ENCODE data around the gene S100A13.
"Not testable (repeated sequence)": the region's sequence is repeated elsewhere in the genome, so short reads cannot be mapped to it uniquely, and the experiment has no call there.

Gene S100A13

DNA sequence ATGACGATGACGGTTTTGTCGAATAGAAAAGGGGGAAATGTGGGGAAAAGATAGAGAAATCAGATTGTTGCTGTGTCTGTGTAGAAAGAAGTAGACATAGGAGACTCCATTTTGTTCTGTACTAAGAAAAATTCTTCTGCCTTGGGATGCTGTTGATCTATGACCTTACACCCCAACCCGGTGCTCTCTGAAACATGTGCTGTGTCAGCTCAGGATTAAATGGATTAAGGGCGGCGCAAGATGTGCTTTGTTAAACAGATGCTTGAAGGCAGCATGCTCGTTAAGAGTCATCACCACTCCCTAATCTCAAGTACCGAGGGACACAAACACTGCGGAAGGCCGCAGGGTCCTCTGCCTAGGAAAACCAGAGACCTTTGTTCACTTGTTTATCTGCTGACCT lies 51.8 kb downstream of the S100A13 start:
- not testable (repeated sequence) for DNase-seq (ENCODE audit: extremely low read depth in 1 of 2, low read depth in 1 of 2)

DNA sequence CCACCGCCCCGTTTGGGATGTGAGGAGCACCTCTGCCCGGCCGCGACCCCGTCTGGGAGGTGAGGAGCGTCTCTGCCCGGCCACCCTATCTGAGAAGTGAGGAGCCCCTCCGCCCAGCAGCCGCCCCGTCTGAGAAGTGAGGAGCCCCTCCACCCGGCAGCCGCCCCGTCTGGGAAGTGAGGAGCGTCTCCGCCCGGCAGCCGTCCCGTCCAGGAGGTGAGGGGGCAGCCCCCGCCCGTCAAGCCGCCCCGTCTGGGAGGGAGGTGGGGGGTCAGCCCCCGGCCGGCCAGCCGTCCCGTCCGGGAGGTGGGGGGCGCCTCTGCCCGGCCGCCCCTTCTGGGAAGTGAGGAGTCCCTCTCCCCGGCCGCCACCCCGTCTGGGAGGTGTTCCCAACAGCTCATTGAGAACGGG lies 52.2 kb downstream of the S100A13 start:
- DNase-seq (ENCODE audit: extremely low read depth in 1 of 2, low read depth in 1 of 2), result not testable (repeated sequence)

DNA sequence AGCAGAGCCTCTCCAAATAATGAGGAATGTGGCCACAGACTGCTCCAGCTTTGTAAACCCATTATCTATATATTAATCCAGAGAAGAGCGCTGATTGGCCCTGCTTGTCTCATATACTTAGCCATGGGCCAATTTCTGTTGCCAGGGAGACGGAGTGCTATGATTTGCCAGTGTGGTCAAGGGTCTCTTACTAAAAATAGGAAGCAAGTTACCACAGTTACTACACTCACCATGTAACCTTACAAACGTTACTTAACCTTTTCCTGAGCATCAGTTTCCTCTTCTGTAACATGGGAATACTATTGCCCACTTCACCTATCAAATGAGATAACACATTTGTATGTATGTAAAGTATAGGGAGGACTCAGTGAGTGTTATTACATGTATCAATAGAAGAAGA lies 54.0 kb downstream of the S100A13 start:
- DNase-seq (ENCODE audit: extremely low read depth in 1 of 2, low read depth in 1 of 2), result no peak

DNA sequence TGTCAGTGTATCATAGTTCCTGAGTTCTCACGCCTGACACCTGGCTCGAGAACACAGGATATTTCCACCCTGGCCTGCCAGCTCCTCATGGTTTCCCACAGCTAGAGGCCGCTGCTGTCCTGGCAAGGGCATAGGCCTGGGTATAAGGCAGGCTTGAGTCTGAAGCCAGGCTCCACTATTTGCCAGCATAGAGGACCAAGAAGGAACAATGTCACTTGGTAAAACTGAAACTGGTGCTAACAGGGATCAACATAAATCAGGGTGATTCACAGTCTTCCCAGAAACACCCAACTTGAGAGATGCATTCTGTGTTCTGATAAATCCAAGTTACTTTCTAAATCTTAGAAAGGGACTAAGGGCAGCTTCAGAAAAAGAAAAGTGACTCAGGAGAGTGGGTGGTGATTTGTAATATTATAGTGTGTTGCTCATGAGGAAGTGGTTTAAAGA lies 54.7 kb downstream of the S100A13 start:
- peak; percentile 25 to 57 for DNase-seq (ENCODE audit: extremely low read depth in 1 of 2, low read depth in 1 of 2)

DNA sequence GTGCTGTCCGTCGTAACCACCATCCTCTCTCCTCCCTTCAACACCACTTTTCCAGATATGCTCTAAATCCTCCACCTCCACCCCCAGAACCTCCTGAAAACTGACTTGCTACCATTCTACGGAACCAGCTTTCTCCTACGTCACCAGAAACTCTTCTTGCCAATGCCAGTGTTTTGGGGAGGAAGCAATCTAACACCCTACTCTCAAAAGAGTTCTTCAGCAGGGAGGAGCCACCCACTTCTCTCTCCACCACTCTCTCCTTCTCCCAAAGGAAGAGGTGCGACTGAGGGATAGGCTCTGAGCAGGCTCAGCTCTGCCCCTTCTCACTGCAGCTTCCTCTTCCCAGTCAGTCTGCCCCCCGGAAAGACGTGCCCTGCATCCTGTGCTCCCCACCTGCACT lies 55.6 kb downstream of the S100A13 start:
- no peak for DNase-seq (ENCODE audit: extremely low read depth in 1 of 2, low read depth in 1 of 2)

DNA sequence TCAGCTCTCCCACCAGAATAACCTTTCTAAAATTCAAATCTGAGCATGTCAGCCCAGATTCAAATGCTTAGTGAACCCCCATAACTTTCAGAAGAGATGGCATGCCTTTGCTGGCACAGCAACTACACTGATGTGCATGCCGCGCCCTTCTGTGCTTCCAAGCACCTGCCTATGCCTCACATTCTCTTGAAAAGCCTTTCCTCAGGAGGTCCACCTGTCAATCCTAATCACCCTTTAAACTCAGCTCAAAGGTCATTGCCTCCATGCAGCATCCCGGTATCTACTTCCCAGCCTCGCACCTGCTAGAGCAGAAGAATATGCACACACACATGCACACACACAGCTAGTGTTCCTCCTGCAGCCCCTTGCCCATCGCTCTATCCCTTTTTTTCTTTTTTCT lies 56.4 kb downstream of the S100A13 start:
- no peak for DNase-seq (ENCODE audit: extremely low read depth in 1 of 2, low read depth in 1 of 2)

DNA sequence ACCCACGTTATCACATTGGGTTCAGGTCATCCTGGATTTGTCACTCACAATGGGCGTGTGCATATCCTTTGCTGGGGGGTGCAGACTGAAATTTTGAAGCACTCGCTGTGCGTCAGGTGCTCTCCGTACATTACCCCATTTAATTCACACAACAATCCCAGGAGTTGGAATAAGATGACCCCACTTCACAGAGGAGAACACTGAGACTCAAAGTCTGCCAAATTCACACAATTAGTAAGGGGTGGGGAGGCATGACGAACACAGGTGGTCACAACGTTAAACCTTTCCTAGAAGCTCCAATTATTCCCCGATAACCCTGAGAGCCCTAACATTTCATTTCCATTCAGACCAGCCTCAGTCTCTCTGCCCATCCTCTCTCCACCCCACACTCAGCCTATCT lies 57.8 kb downstream of the S100A13 start:
- no peak for DNase-seq (ENCODE audit: extremely low read depth in 1 of 2, low read depth in 1 of 2)

All from stimulated activated CD8-positive, alpha-beta memory T cell treated with anti-CD3 and anti-CD28 coated beads, Interleukin-7, amount 100 ng/mL, for 48 hours (primary cell).